ENCODE measurements around the gene BMERB1.
"Not testable (repeated sequence)": the region's sequence is repeated elsewhere in the genome, so short reads cannot be mapped to it uniquely, and the experiment has no call there.

Gene BMERB1

GRCh38 chr16:15529673-15530072 lies 95.3 kb downstream of the BMERB1 start:
- DNase-seq, result no peak

GRCh38 chr16:15530085-15530484 lies 95.7 kb downstream of the BMERB1 start:
- no peak for DNase-seq

- DNase-seq, result no peak
These were observed 98.4 kb downstream of the BMERB1 start for GRCh38 chr16:15532825-15533224.

GRCh38 chr16:15533386-15533785 lies 99.0 kb downstream of the BMERB1 start:
- DNase-seq, result no peak

- no peak for DNase-seq
These were observed 101.4 kb downstream of the BMERB1 start for GRCh38 chr16:15535772-15536171.

GRCh38 chr16:15536843-15537242 lies 102.5 kb downstream of the BMERB1 start:
- no peak for DNase-seq

- DNase-seq, result no peak
These were observed 104.1 kb downstream of the BMERB1 start for GRCh38 chr16:15538507-15538906.

- DNase-seq, result no peak
These were observed 104.8 kb downstream of the BMERB1 start for GRCh38 chr16:15539197-15539596.

GRCh38 chr16:15542261-15542660 lies 107.9 kb downstream of the BMERB1 start:
- no peak for DNase-seq

- DNase-seq, result no peak
These were observed 108.5 kb downstream of the BMERB1 start for GRCh38 chr16:15542734-15543347.

GRCh38 chr16:15544405-15544804 lies 110.0 kb downstream of the BMERB1 start:
- no peak for DNase-seq

GRCh38 chr16:15545544-15545943 lies 111.2 kb downstream of the BMERB1 start:
- no peak for DNase-seq

- DNase-seq, result not testable (repeated sequence)
These were observed 112.8 kb downstream of the BMERB1 start for GRCh38 chr16:15547072-15547767.

- DNase-seq, result no peak
These were observed 113.3 kb downstream of the BMERB1 start for GRCh38 chr16:15547768-15548096.

GRCh38 chr16:15548482-15548891 lies 114.1 kb downstream of the BMERB1 start:
- no peak for DNase-seq

- no peak for DNase-seq
These were observed 118.1 kb downstream of the BMERB1 start for GRCh38 chr16:15552507-15552906.

- no peak for DNase-seq
These were observed 119.1 kb downstream of the BMERB1 start for GRCh38 chr16:15553313-15554088.

GRCh38 chr16:15556130-15556529 lies 121.7 kb downstream of the BMERB1 start:
- DNase-seq, result no peak

- DNase-seq, result no peak
These were observed 122.9 kb downstream of the BMERB1 start for GRCh38 chr16:15557258-15557657.

- DNase-seq, result no peak
These were observed 124.8 kb downstream of the BMERB1 start for GRCh38 chr16:15559176-15559575.

- no peak for DNase-seq
These were observed 130.4 kb downstream of the BMERB1 start for GRCh38 chr16:15564604-15565339.

- no peak for DNase-seq
These were observed 131.7 kb downstream of the BMERB1 start for GRCh38 chr16:15566095-15566494.

GRCh38 chr16:15567823-15568222 lies 133.4 kb downstream of the BMERB1 start:
- DNase-seq, result no peak
